Liver (tissue), 9 donors: ENCODE measurements around the gene GPR18. TPM values are rescaled to one million over a fixed set of nuclear protein-coding genes. Genes with fewer than 3 reads are reported as not detected.

Experiments used
- DNase-seq: peaks from one replicate; pipeline ENCODE4 v3.0.0-alpha.2; 2017; ENCODE audit warnings: low spot score
- H3K27ac ChIP-seq, 2 donors: one replicate each; pipeline ENCODE4 v1.7.0; 2013; ENCODE audit warnings: inconsistent platforms in 2 of 2, low read length in 2 of 2, control low read depth in 1 of 2, low read depth in 1 of 2, mild to moderate bottlenecking in 1 of 2
- H3K27me3 ChIP-seq, 4 donors: one replicate each; pipeline versions ENCODE4 v1.6.1 to v1.7.0; 2013; ENCODE audit warnings: low read length in 3 of 4, inconsistent platforms in 1 of 4, mild to moderate bottlenecking in 1 of 4, moderate library complexity in 1 of 4; ENCODE audit not compliant: control insufficient read depth in 4 of 4, insufficient read depth in 4 of 4
- H3K36me3 ChIP-seq, 4 donors: one replicate each; pipeline versions ENCODE4 v1.6.1 to v1.7.0; 2013; ENCODE audit warnings: low read length in 3 of 4, mild to moderate bottlenecking in 3 of 4, low read depth in 1 of 4, moderate library complexity in 1 of 4; ENCODE audit not compliant: control insufficient read depth in 4 of 4, insufficient read depth in 3 of 4
- H3K4me1 ChIP-seq, 4 donors: one replicate each; pipeline versions ENCODE4 v1.6.1 to v1.7.0; 2013; ENCODE audit warnings: low read length in 3 of 4, mild to moderate bottlenecking in 3 of 4, moderate library complexity in 1 of 4; ENCODE audit not compliant: control insufficient read depth in 4 of 4, insufficient read depth in 4 of 4
- H3K4me3 ChIP-seq, 3 donors: one replicate each; pipeline versions ENCODE4 v1.6.1 to v1.7.0; 2013; ENCODE audit warnings: low read length in 3 of 3, control low read depth in 1 of 3, low read depth in 1 of 3, mild to moderate bottlenecking in 1 of 3
- H3K9ac ChIP-seq, 2 donors: one replicate each; pipeline ENCODE4 v1.7.0; 2013; ENCODE audit warnings: low read length in 2 of 2, mild to moderate bottlenecking in 2 of 2, moderate library complexity in 2 of 2, control low read depth in 1 of 2, low read depth in 1 of 2
- H3K9me3 ChIP-seq, 4 donors: one replicate each; pipeline versions ENCODE4 v1.6.1 to v1.7.0; 2013; ENCODE audit warnings: low read length in 3 of 4; ENCODE audit not compliant: control insufficient read depth in 4 of 4
- EGR1 ChIP-seq, 2 donors: IDR thresholded peaks; 2 replicates each; pipeline ENCODE4 v1.6.1; 2016 to 2018; ENCODE audit warnings: antibody characterized with exemption in 2 of 2, low read depth in 2 of 2
- FOXA1 ChIP-seq: IDR thresholded peaks from 2 replicates; pipeline ENCODE4 v1.6.1; 2016; ENCODE audit warnings: antibody characterized with exemption
- FOXA2 ChIP-seq: IDR thresholded peaks from 2 replicates; pipeline ENCODE4 v1.6.1; 2016; ENCODE audit warnings: antibody characterized with exemption
- GABPA ChIP-seq, 2 donors: IDR thresholded peaks in 1 of 2; conservative IDR thresholded peaks in 1 of 2; 2 replicates each; pipeline ENCODE4 v1.6.1; 2016; ENCODE audit warnings: antibody characterized with exemption in 2 of 2, mild to moderate bottlenecking in 1 of 2, moderate library complexity in 1 of 2
- HNF4A ChIP-seq, 2 donors: conservative IDR thresholded peaks; 2 replicates each; pipeline ENCODE4 v1.6.1; 2016; ENCODE audit warnings: antibody characterized with exemption in 2 of 2, mild to moderate bottlenecking in 2 of 2
- HNF4G ChIP-seq: IDR thresholded peaks from 2 replicates; pipeline ENCODE4 v1.6.1; 2016; ENCODE audit warnings: antibody characterized with exemption
- JUND ChIP-seq, 2 donors: IDR thresholded peaks; 2 replicates each; pipeline ENCODE4 v1.6.1; 2016; ENCODE audit warnings: antibody characterized with exemption in 2 of 2
- NR2F2 ChIP-seq: IDR thresholded peaks from 2 replicates; pipeline ENCODE4 v1.6.1; 2016; ENCODE audit warnings: antibody characterized with exemption
- RAD21 ChIP-seq, 2 donors: IDR thresholded peaks; 2 replicates each; pipeline ENCODE4 v1.6.1; 2016; ENCODE audit warnings: antibody characterized with exemption in 2 of 2, mild to moderate bottlenecking in 2 of 2
- RXRA ChIP-seq, 2 donors: IDR thresholded peaks; 2 replicates each; pipeline ENCODE4 v1.6.1; 2017 to 2018; ENCODE audit warnings: antibody characterized with exemption in 2 of 2, mild to moderate bottlenecking in 1 of 2
- SP1 ChIP-seq: IDR thresholded peaks from 2 replicates; pipeline ENCODE4 v1.6.1; 2018; ENCODE audit warnings: antibody characterized with exemption, mild to moderate bottlenecking
- TAF1 ChIP-seq: conservative IDR thresholded peaks from 2 replicates; pipeline ENCODE4 v1.6.1; 2016; ENCODE audit warnings: antibody characterized with exemption, mild to moderate bottlenecking
- YY1 ChIP-seq: IDR thresholded peaks from 2 replicates; pipeline ENCODE4 v1.6.1; 2016; ENCODE audit warnings: antibody characterized with exemption, mild to moderate bottlenecking
- WGBS: extraction: QIAGEN DNeasy Blood & Tissue Kit; methylation state at CpG from one replicate; pipeline ENCODE4 v1.1.7; 2013; 5-methylcytosine and 5-hydroxymethylcytosine counted together
- polyA plus RNA-seq, 2 donors: library from polyadenylated mRNA; stranded (reverse) in 1 of 2; unstranded in 1 of 2; fragments of 200-250 nt in 1 of 2; fragments of >200 nt in 1 of 2; fragmentation: Nextera tagmentation in 1 of 2; extraction: Ambion mirVana in 1 of 2; gene quantifications; one replicate each; pipeline versions ENCODE4 v1.2.1 to v1.2.3, GENCODE V29; 2013 to 2015
- total RNA-seq, 2 donors: library from RNA; depleted of rRNA; stranded (reverse); fragments of >200 nt; gene quantifications; one replicate each; pipeline ENCODE4 v1.2.3, GENCODE V29; 2014
- TF ChIP-seq, protein P1 (sequence below): IDR thresholded peaks from 2 replicates; pipeline ENCODE4 v1.6.1; 2016; ENCODE audit warnings: antibody characterized with exemption
- TF ChIP-seq, protein P2 (sequence below): IDR thresholded peaks from 2 replicates; pipeline ENCODE4 v1.6.1; 2016; ENCODE audit warnings: antibody characterized with exemption, mild to moderate bottlenecking
- TF ChIP-seq, protein P3 (sequence below): IDR thresholded peaks from 2 replicates; pipeline ENCODE4 v1.6.1; 2016; ENCODE audit warnings: antibody characterized with exemption
- TF ChIP-seq, protein P4 (sequence below): IDR thresholded peaks from 2 replicates; pipeline ENCODE4 v1.6.1; 2016; ENCODE audit warnings: antibody characterized with exemption
- TF ChIP-seq, protein P5 (sequence below): fragments of 150-350 bp; IDR thresholded peaks from 2 replicates; pipeline ENCODE4 v1.5.1; 2017; ENCODE audit warnings: improper control_type of control experiment, low read depth, low read length; ENCODE audit not compliant: missing input control
- donor health status: healthy.
- donor health status: healthy.
- donor health status: healthy.
- donor health status: healthy.
- donor health status: healthy.

GPR18 gene
- total and polyA plus RNA-seq, 4 donors = 0.13 to 1.0 (median 0.41) TPM

DNA sequence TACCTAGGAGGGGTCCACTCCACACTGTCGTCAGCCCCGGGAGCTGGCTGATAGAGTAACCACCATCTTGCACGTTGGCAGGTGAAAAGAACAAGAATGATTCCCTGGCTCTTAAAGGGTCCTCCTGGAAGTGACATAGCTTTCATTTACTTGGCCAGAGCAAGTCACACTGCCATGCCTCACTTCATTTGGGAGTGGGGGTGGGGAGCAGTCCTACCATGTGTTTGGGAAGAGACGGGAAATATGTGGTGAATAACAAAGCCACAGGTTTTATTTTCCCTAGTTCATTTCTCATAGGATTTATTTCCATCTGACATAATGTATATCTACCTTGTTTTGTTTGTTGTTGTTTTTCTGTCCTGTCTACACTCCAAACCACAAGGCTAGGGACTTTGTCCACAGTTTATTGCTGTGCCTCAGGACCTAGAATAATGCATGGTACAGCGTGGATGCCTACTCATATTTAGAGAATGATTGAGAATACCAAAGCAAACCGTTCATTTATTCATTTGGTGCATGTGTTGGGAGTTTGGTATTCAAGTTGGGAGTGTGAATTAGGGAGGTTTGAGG is 30.8 kb downstream of the GPR18 start (continued):
- TF ChIP-seq, protein P1, sequence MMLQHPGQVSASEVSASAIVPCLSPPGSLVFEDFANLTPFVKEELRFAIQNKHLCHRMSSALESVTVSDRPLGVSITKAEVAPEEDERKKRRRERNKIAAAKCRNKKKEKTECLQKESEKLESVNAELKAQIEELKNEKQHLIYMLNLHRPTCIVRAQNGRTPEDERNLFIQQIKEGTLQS = no peak
- TF ChIP-seq GABPA (IDR thresholded peaks at IDR 0.05 in 1 of 2, conservative IDR thresholded peaks at IDR 0.05 in 1 of 2) (no peak), RXRA (IDR thresholded peaks at IDR 0.05) (no peak), HNF4G (no peak)

DNA sequence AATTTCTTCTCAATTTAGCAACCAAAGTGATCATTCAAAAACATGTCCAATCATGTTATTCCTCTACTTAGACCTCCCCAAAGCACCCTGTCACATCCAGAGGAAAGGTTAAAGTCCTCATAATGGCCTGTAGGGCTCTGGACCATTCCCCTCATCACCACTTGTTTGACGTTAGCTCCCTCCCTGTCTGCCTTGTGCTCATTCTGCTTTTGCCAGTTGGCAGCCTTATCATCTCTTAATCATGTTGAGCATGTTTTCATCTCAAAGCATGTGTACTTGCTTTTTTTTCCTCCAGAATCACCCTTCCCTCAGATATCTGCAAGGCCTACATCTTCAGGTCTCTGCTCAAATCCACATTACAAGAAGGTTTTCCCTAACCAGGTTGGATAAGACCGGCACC is 31.7 kb downstream of the GPR18 start:
- Histone ChIP-seq H3K4me1 (peaks cover 0 to 9% (median 4%) of the 10 kb centered on the region in 4 donors), H3K9me3 (no peaks in the 10 kb centered on the region), H3K27ac (no peak overlapping the region), H3K27me3 (no peaks in the 10 kb centered on the region), H3K4me3 (no peak overlapping the region), H3K9ac (no peak overlapping the region), H3K36me3 (no peaks in the 10 kb centered on the region)
- TF ChIP-seq, protein P2, sequence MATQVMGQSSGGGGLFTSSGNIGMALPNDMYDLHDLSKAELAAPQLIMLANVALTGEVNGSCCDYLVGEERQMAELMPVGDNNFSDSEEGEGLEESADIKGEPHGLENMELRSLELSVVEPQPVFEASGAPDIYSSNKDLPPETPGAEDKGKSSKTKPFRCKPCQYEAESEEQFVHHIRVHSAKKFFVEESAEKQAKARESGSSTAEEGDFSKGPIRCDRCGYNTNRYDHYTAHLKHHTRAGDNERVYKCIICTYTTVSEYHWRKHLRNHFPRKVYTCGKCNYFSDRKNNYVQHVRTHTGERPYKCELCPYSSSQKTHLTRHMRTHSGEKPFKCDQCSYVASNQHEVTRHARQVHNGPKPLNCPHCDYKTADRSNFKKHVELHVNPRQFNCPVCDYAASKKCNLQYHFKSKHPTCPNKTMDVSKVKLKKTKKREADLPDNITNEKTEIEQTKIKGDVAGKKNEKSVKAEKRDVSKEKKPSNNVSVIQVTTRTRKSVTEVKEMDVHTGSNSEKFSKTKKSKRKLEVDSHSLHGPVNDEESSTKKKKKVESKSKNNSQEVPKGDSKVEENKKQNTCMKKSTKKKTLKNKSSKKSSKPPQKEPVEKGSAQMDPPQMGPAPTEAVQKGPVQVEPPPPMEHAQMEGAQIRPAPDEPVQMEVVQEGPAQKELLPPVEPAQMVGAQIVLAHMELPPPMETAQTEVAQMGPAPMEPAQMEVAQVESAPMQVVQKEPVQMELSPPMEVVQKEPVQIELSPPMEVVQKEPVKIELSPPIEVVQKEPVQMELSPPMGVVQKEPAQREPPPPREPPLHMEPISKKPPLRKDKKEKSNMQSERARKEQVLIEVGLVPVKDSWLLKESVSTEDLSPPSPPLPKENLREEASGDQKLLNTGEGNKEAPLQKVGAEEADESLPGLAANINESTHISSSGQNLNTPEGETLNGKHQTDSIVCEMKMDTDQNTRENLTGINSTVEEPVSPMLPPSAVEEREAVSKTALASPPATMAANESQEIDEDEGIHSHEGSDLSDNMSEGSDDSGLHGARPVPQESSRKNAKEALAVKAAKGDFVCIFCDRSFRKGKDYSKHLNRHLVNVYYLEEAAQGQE = no peak
- TF ChIP-seq HNF4A (conservative IDR thresholded peaks at IDR 0.05) (no peak), GABPA (IDR thresholded peaks at IDR 0.05 in 1 of 2, conservative IDR thresholded peaks at IDR 0.05 in 1 of 2) (no peak), FOXA2 (no peak), FOXA1 (no peak), JUND (IDR thresholded peaks at IDR 0.05) (no peak), HNF4G (no peak), YY1 (no peak), SP1 (no peak), EGR1 (IDR thresholded peaks at IDR 0.05; ENCODE audit: low read depth in 2 of 2) (no peak), RAD21 (IDR thresholded peaks at IDR 0.05) (no peak), TAF1 (no peak), NR2F2 (no peak), RXRA (IDR thresholded peaks at IDR 0.05) (no peak)
- TF ChIP-seq, protein P1 = no peak
- TF ChIP-seq, protein P3, sequence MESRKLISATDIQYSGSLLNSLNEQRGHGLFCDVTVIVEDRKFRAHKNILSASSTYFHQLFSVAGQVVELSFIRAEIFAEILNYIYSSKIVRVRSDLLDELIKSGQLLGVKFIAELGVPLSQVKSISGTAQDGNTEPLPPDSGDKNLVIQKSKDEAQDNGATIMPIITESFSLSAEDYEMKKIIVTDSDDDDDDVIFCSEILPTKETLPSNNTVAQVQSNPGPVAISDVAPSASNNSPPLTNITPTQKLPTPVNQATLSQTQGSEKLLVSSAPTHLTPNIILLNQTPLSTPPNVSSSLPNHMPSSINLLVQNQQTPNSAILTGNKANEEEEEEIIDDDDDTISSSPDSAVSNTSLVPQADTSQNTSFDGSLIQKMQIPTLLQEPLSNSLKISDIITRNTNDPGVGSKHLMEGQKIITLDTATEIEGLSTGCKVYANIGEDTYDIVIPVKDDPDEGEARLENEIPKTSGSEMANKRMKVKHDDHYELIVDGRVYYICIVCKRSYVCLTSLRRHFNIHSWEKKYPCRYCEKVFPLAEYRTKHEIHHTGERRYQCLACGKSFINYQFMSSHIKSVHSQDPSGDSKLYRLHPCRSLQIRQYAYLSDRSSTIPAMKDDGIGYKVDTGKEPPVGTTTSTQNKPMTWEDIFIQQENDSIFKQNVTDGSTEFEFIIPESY = no peak
- TF ChIP-seq, protein P4, sequence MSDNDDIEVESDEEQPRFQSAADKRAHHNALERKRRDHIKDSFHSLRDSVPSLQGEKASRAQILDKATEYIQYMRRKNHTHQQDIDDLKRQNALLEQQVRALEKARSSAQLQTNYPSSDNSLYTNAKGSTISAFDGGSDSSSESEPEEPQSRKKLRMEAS = no peak
- TF ChIP-seq, protein P5, sequence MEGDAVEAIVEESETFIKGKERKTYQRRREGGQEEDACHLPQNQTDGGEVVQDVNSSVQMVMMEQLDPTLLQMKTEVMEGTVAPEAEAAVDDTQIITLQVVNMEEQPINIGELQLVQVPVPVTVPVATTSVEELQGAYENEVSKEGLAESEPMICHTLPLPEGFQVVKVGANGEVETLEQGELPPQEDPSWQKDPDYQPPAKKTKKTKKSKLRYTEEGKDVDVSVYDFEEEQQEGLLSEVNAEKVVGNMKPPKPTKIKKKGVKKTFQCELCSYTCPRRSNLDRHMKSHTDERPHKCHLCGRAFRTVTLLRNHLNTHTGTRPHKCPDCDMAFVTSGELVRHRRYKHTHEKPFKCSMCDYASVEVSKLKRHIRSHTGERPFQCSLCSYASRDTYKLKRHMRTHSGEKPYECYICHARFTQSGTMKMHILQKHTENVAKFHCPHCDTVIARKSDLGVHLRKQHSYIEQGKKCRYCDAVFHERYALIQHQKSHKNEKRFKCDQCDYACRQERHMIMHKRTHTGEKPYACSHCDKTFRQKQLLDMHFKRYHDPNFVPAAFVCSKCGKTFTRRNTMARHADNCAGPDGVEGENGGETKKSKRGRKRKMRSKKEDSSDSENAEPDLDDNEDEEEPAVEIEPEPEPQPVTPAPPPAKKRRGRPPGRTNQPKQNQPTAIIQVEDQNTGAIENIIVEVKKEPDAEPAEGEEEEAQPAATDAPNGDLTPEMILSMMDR = no peak
- DNase-seq = no peak
- WGBS = 83% methylated on average over 2 of the region's 2 CpGs
